Loucy (cell line): Measurements from ENCODE around the gene NAIF1.

ENCODE experiments used
- H2AFZ ChIP-seq: fragments of 200-600 bp; sonication (generic); 2 replicates; pipeline ENCODE4 v1.6.0; 2016; ENCODE audit warnings: antibody characterized with exemption, mild to moderate bottlenecking, low read length, moderate library complexity
- H3F3A ChIP-seq: fragments of 200-600 bp; 2 replicates; pipeline ENCODE4 v1.6.0; 2016; ENCODE audit warnings: antibody characterized with exemption, low read depth, mild to moderate bottlenecking
- H3K27me3 ChIP-seq: fragments of 200-600 bp; sonication (generic); 2 replicates; pipeline ENCODE4 v1.6.1; 2014; ENCODE audit warnings: low read length, mild to moderate bottlenecking; ENCODE audit not compliant: insufficient read depth, poor library complexity, severe bottlenecking
- H3K36me3 ChIP-seq: fragments of 200-600 bp; sonication (generic); 2 replicates; pipeline ENCODE4 v1.6.1; 2016; ENCODE audit warnings: low read length; ENCODE audit not compliant: insufficient read depth
- H3K4me1 ChIP-seq: fragments of 200-600 bp; sonication (generic); 2 replicates; pipeline ENCODE4 v1.5.1; 2014; ENCODE audit warnings: low read length, mild to moderate bottlenecking; ENCODE audit not compliant: insufficient read depth, poor library complexity, severe bottlenecking
- H3K4me2 ChIP-seq: fragments of 200-600 bp; sonication (generic); 2 replicates; pipeline ENCODE4 v1.6.0; 2014; ENCODE audit warnings: antibody characterized with exemption, low read length, low read depth, mild to moderate bottlenecking; ENCODE audit not compliant: poor library complexity, severe bottlenecking
- H3K4me3 ChIP-seq: fragments of 200-600 bp; sonication (generic); 2 replicates; pipeline ENCODE4 v1.5.1; 2014; ENCODE audit warnings: low read length, mild to moderate bottlenecking, mixed read lengths; ENCODE audit not compliant: poor library complexity, severe bottlenecking
- H3K79me2 ChIP-seq: fragments of 200-600 bp; sonication (generic); 2 replicates; pipeline ENCODE4 v1.6.1; 2014; ENCODE audit warnings: low read length; ENCODE audit not compliant: insufficient read depth
- H3K9ac ChIP-seq: fragments of 200-600 bp; sonication (generic); 2 replicates; pipeline ENCODE4 v1.6.0; 2014; ENCODE audit warnings: mild to moderate bottlenecking, low read depth, low read length, moderate library complexity; ENCODE audit not compliant: poor library complexity, severe bottlenecking
- H3K9me2 ChIP-seq: fragments of 200-600 bp; sonication (generic); replicated peaks from 2 replicates; pipeline ENCODE4 v1.6.1; 2016; ENCODE audit warnings: low read depth, low read length, mixed read lengths
- H3K9me3 ChIP-seq: fragments of 200-600 bp; sonication (generic); 2 replicates; pipeline ENCODE4 v1.6.1; 2014; ENCODE audit warnings: mild to moderate bottlenecking, antibody characterized with exemption, low read length, low read depth; ENCODE audit not compliant: insufficient read depth
- H4K20me1 ChIP-seq: fragments of 200-600 bp; sonication (generic); 2 replicates; pipeline ENCODE4 v1.6.0; 2014; ENCODE audit warnings: antibody characterized with exemption, low read length, mild to moderate bottlenecking; ENCODE audit not compliant: insufficient read depth, poor library complexity, severe bottlenecking
- EZH2phosphoT487 ChIP-seq: fragments of 200-600 bp; IDR thresholded peaks from 2 replicates; pipeline ENCODE4 v1.6.1; 2018; ENCODE audit warnings: antibody characterized with exemption, mild to moderate bottlenecking, moderate library complexity, borderline replicate concordance
- TF ChIP-seq, protein P1 (sequence below): fragments of 200-600 bp; sonication (generic); conservative IDR thresholded peaks from 2 replicates; pipeline ENCODE4 v1.5.1; 2014; ENCODE audit warnings: mild to moderate bottlenecking, antibody characterized with exemption, low read length

NAIF1 gene

DNA sequence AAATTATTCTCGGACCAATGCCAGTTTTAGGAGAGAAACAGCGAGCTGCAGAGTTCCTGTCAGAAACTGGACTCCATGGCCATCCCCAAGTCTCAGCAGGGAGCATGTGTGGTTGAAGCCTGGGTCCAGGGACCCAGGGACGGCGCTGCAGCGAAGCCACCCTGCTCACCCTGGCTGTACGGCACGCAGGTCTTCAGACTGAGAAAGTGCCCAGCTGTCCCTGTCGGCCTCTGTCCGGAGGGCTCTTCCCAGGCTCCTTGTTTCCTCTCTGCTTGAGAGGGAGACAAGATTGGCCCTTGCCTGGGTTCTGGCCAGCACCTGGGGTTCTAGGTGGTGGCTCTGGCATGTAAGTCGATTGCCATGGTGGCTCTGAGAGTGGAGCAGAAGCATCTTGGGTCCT, 33.5 kb upstream of the NAIF1 start:
- Histone ChIP-seq H3K36me3 (peaks cover 58% of the 10 kb centered on the region; the same call in 1 of the 2 replicates), H3K27me3 (no peaks in the 10 kb centered on the region), H3K4me2 (no peak overlapping the region), H3K9ac (no peak overlapping the region), H3K9me2 (no peaks in the 10 kb centered on the region), H3K4me1 (peaks cover 9% of the 10 kb centered on the region), H4K20me1 (peaks cover 30% of the 10 kb centered on the region), H3K9me3 (no peaks in the 10 kb centered on the region), H3K4me3 (no peak overlapping the region), H2AFZ (no peak overlapping the region), H3K79me2 (peaks cover 45% of the 10 kb centered on the region), H3F3A (no peaks in the 10 kb centered on the region)
- TF ChIP-seq, protein P1, sequence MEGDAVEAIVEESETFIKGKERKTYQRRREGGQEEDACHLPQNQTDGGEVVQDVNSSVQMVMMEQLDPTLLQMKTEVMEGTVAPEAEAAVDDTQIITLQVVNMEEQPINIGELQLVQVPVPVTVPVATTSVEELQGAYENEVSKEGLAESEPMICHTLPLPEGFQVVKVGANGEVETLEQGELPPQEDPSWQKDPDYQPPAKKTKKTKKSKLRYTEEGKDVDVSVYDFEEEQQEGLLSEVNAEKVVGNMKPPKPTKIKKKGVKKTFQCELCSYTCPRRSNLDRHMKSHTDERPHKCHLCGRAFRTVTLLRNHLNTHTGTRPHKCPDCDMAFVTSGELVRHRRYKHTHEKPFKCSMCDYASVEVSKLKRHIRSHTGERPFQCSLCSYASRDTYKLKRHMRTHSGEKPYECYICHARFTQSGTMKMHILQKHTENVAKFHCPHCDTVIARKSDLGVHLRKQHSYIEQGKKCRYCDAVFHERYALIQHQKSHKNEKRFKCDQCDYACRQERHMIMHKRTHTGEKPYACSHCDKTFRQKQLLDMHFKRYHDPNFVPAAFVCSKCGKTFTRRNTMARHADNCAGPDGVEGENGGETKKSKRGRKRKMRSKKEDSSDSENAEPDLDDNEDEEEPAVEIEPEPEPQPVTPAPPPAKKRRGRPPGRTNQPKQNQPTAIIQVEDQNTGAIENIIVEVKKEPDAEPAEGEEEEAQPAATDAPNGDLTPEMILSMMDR, result no peak
- TF ChIP-seq EZH2phosphoT487, result no peak

DNA sequence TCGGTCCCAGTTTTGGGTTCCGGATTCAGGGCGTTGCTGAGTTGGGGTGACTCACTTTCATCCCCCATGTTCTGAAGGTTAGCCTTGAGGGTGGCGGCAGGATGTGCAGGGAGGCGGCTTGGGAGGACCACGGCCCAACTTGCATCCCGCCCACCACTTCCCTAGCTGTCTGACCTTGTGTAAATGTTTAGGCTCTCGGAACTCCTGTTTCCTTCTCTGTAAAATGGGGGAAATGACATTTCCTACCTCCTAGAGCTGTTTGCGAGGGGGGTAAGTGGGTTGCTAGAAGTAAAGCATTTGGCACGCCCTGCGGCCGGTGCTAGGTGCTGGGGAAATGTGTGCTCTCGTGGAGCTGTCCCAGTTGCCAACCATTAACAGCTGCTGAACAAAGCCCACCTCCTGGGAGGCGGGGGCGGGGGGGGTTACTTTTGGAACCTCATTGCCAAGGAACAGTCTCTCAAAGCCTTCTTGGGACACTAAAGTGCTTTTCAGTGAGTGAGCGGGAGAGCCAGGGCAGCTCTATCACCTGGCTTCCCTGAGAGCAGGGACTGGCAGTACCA, 32.9 kb upstream of the NAIF1 start:
- no peak for TF ChIP-seq EZH2phosphoT487
- TF ChIP-seq, protein P1, result no peak
- Histone ChIP-seq H3K27me3 (no peaks in the 10 kb centered on the region), H3K4me1 (peaks cover 9% of the 10 kb centered on the region), H2AFZ (no peak overlapping the region), H3K4me3 (no peak overlapping the region), H4K20me1 (peaks cover 30% of the 10 kb centered on the region), H3K9me3 (no peaks in the 10 kb centered on the region), H3K9me2 (no peaks in the 10 kb centered on the region), H3K36me3 (peaks cover 57% of the 10 kb centered on the region; the same call in 1 of the 2 replicates), H3F3A (no peaks in the 10 kb centered on the region), H3K79me2 (peaks cover 50% of the 10 kb centered on the region), H3K4me2 (no peak overlapping the region), H3K9ac (no peak overlapping the region)

DNA sequence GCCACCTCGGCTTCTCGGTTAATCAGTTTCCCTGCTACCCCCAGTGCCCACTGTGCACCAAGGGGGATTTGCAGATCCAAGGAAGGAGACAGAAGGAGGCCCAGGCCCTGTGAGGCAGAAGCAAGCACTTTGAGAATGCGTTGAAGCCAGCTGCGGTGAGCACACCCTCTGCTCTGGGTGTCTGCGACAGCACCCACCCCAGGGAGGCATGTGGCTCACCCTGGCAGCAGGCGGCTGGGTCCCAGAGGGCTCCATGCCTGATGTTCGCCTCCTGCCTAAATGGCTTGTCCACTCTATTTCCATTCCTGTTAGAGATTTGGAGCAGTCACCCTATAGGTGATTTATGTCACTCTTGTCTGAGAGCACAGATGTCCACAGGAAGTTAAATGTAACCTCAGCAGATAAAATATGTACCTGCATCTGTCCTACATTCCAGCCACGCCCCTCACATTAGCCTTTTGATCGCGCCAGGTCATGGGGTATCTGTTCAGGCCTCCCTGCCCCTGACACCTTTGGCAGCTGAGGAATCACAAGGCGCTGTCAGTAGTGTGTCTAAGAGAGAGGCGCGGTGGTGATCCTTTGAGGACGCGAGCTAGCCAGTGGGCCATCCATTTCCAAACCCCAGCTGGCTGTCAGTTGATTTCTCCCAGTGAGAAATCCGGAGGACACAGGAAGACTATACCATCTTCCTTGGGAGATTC, 32.3 kb upstream of the NAIF1 start:
- Histone ChIP-seq H3K79me2 (peaks cover 57% of the 10 kb centered on the region), H3K4me1 (peaks cover 9% of the 10 kb centered on the region), H3K4me3 (no peak overlapping the region), H3K4me2 (no peak overlapping the region), H3K9me3 (no peaks in the 10 kb centered on the region), H3F3A (no peaks in the 10 kb centered on the region), H4K20me1 (peaks cover 30% of the 10 kb centered on the region), H3K36me3 (peaks cover 58% of the 10 kb centered on the region; the same call in 1 of the 2 replicates), H2AFZ (no peak overlapping the region), H3K27me3 (no peaks in the 10 kb centered on the region), H3K9me2 (no peaks in the 10 kb centered on the region), H3K9ac (no peak overlapping the region)
- no peak for TF ChIP-seq EZH2phosphoT487
- TF ChIP-seq, protein P1, result no peak
